HEK293T (cell line): ENCODE results near the gene CRB3.
A peak's percentile ranks its signal among the peaks of the same experiment; 100 is the strongest.

Experiments
- CTCF ChIA-PET: fragments of 350-600 bp; formaldehyde crosslinking; extraction: SDS; loops from one replicate; lab custom pipeline; 2021; ENCODE audit warnings: antibody characterized with exemption, inconsistent platforms; lab: Yijun Ruan, JAX
- POLR2A ChIA-PET: fragments of 350-600 bp; formaldehyde crosslinking; extraction: SDS; loops from one replicate; lab custom pipeline; 2020; ENCODE audit warnings: antibody characterized with exemption, inconsistent platforms; lab: Yijun Ruan, JAX
- DNase-seq: peaks from one replicate; pipeline ENCODE4 v3.0.0; 2012; ENCODE audit warnings: mixed read lengths; ENCODE audit errors: extremely low spot score
- ARNT ChIP-seq: fragments of 450-650 bp; IDR thresholded peaks from 2 replicates; pipeline ENCODE4 v1.6.1; 2017; ENCODE audit warnings: mild to moderate bottlenecking
- BHLHE40 ChIP-seq: fragments of 450-650 bp; IDR thresholded peaks from 2 replicates; pipeline ENCODE4 v1.6.1; 2016; ENCODE audit warnings: mild to moderate bottlenecking, moderate library complexity, borderline replicate concordance
- CTBP1 ChIP-seq: fragments of 450-650 bp; IDR thresholded peaks from 2 replicates; pipeline ENCODE4 v1.6.1; 2016; ENCODE audit warnings: borderline replicate concordance
- ELF4 ChIP-seq: fragments of 450-650 bp; IDR thresholded peaks from 2 replicates; pipeline ENCODE4 v1.6.1; 2017; ENCODE audit warnings: antibody characterized with exemption
- FOXA1 ChIP-seq: fragments of 450-650 bp; IDR thresholded peaks from 2 replicates; pipeline ENCODE4 v1.6.1; 2016; ENCODE audit warnings: mild to moderate bottlenecking
- FOXK2 ChIP-seq: fragments of 450-650 bp; IDR thresholded peaks from 2 replicates; pipeline ENCODE4 v1.6.1; 2016; ENCODE audit warnings: mild to moderate bottlenecking
- FOXM1 ChIP-seq: fragments of 450-650 bp; IDR thresholded peaks from 2 replicates; pipeline ENCODE4 v1.6.1; 2017; ENCODE audit warnings: mild to moderate bottlenecking, borderline replicate concordance
- HDGF ChIP-seq: fragments of 450-650 bp; IDR thresholded peaks from 2 replicates; pipeline ENCODE4 v1.6.1; 2017; ENCODE audit warnings: antibody characterized with exemption, borderline replicate concordance
- L3MBTL2 ChIP-seq: fragments of 450-650 bp; conservative IDR thresholded peaks from 2 replicates; pipeline ENCODE4 v1.6.1; 2016; ENCODE audit warnings: mild to moderate bottlenecking
- LEF1 ChIP-seq: fragments of 450-650 bp; IDR thresholded peaks from 2 replicates; pipeline ENCODE4 v1.6.1; 2017; ENCODE audit warnings: mild to moderate bottlenecking, borderline replicate concordance
- NFRKB ChIP-seq: fragments of 450-650 bp; IDR thresholded peaks from 2 replicates; pipeline ENCODE4 v1.6.1; 2016; ENCODE audit warnings: mild to moderate bottlenecking, moderate library complexity
- PKNOX1 ChIP-seq: fragments of 450-650 bp; IDR thresholded peaks from 2 replicates; pipeline ENCODE4 v1.6.1; 2016
- SP1 ChIP-seq: fragments of 450-650 bp; IDR thresholded peaks from 2 replicates; pipeline ENCODE4 v1.6.1; 2017
- SUZ12 ChIP-seq: fragments of 450-650 bp; IDR thresholded peaks from 2 replicates; pipeline ENCODE4 v1.6.1; 2016; ENCODE audit warnings: mild to moderate bottlenecking
- TARDBP ChIP-seq: fragments of 450-650 bp; IDR thresholded peaks from 2 replicates; pipeline ENCODE4 v1.6.1; 2016
- ZNF384 ChIP-seq: fragments of 450-650 bp; IDR thresholded peaks from 2 replicates; pipeline ENCODE4 v1.6.1; 2016

CRB3 gene

GRCh38 chr19:6458695-6459261, 5.3 kb upstream of the CRB3 start:
- ChIA-PET POLR2A (interaction anchor here (1.2 to 2.4 kb wide), 3 partner anchors 34 to 278 kb away, joined by 3 to 10 read pairs (median 5); partner anchors contain the start of gene KHSRP), CTCF (no interaction called here)
- no peak for DNase-seq
- TF ChIP-seq BHLHE40: no peak
- no peak for TF ChIP-seq SUZ12
- TF ChIP-seq FOXK2: no peak
- TF ChIP-seq ARNT: no peak
- TF ChIP-seq TARDBP: no peak
- no peak for TF ChIP-seq LEF1
- TF ChIP-seq HDGF: no peak
- no peak for TF ChIP-seq CTBP1
- no peak for TF ChIP-seq ELF4
- no peak for TF ChIP-seq L3MBTL2
- TF ChIP-seq FOXM1: no peak
- no peak for TF ChIP-seq ZNF384
- TF ChIP-seq PKNOX1: no peak
- no peak for TF ChIP-seq SP1
- no peak for TF ChIP-seq NFRKB
- no peak for TF ChIP-seq FOXA1

GRCh38 chr19:6459262-6460098, 4.6 kb upstream of the CRB3 start, which contains the start of gene SLC25A23:
Gene SLC25A23, minus strand, starts transcription at chr19:6459792. Its CDS starts 164 bp downstream, at chr19:6459628.
- ChIA-PET CTCF (no interaction called here), POLR2A (interaction anchor here (0.8 to 2.4 kb wide), 6 partner anchors 11 to 277 kb away, joined by 3 to 10 read pairs (median 4); partner anchors contain the start of genes ALKBH7 and KHSRP)
- peak; percentile 88 for DNase-seq
- no peak for TF ChIP-seq BHLHE40
- no peak for TF ChIP-seq FOXK2
- no peak for TF ChIP-seq TARDBP
- no peak for TF ChIP-seq FOXA1
- no peak for TF ChIP-seq ZNF384
- no peak for TF ChIP-seq LEF1
- peak; percentile 53; the same call in 1 of the 2 replicates for TF ChIP-seq FOXM1

- peak; percentile 95 for DNase-seq
- POLR2A ChIA-PET: interaction anchor here (0.8 to 2.4 kb wide), 6 partner anchors 10 to 276 kb away, joined by 3 to 10 read pairs (median 4); partner anchors contain the start of genes ALKBH7 and KHSRP
- CTCF ChIA-PET: no interaction called here
- TF ChIP-seq L3MBTL2 (peak; percentile 50; the same call in 1 of the 2 replicates), ARNT (no peak), SP1 (no peak), FOXM1 (peak; percentile 35; the same call in 1 of the 2 replicates), PKNOX1 (peak; percentile 66; the same call in 1 of the 2 replicates)
Observed at GRCh38 chr19:6460099-6460884, 3.8 kb upstream of the CRB3 start.

- DNase-seq: no peak
- TF ChIP-seq HDGF: no peak
- no peak for TF ChIP-seq TARDBP
- TF ChIP-seq FOXK2: no peak
- no peak for TF ChIP-seq PKNOX1
- no peak for TF ChIP-seq ELF4
- no peak for TF ChIP-seq LEF1
- no peak for TF ChIP-seq CTBP1
- no peak for TF ChIP-seq SP1
- TF ChIP-seq L3MBTL2: no peak
- TF ChIP-seq FOXM1: no peak
- CTCF ChIA-PET: no interaction called here
- POLR2A ChIA-PET: no interaction called here
Observed at GRCh38 chr19:6465006-6465405, 935 bp downstream of the CRB3 start.

GRCh38 chr19:6465663-6466062, 1.6 kb downstream of the CRB3 start:
- TF ChIP-seq L3MBTL2: no peak
- TF ChIP-seq CTBP1: no peak
- no peak for TF ChIP-seq LEF1
- TF ChIP-seq TARDBP: no peak
- TF ChIP-seq SUZ12: no peak
- no peak for TF ChIP-seq BHLHE40
- TF ChIP-seq FOXM1: no peak
- no peak for TF ChIP-seq HDGF
- TF ChIP-seq ARNT: no peak
- no peak for TF ChIP-seq FOXA1
- no peak for TF ChIP-seq FOXK2
- no peak for TF ChIP-seq ELF4
- no peak for TF ChIP-seq SP1
- TF ChIP-seq ZNF384: no peak
- no peak for DNase-seq
- POLR2A ChIA-PET: no interaction called here
- CTCF ChIA-PET: no interaction called here
